ELR (cell line): ENCODE measurements around the gene RASGRP4.
"Not testable (repeated sequence)": the region's sequence is repeated elsewhere in the genome, so short reads cannot be mapped to it uniquely, and the experiment has no call there.

Experiments
- DNase-seq: peaks from one replicate; pipeline ENCODE4 v3.0.0-alpha.2; 2015; ENCODE audit warnings: low read depth

RASGRP4 gene, protein sequence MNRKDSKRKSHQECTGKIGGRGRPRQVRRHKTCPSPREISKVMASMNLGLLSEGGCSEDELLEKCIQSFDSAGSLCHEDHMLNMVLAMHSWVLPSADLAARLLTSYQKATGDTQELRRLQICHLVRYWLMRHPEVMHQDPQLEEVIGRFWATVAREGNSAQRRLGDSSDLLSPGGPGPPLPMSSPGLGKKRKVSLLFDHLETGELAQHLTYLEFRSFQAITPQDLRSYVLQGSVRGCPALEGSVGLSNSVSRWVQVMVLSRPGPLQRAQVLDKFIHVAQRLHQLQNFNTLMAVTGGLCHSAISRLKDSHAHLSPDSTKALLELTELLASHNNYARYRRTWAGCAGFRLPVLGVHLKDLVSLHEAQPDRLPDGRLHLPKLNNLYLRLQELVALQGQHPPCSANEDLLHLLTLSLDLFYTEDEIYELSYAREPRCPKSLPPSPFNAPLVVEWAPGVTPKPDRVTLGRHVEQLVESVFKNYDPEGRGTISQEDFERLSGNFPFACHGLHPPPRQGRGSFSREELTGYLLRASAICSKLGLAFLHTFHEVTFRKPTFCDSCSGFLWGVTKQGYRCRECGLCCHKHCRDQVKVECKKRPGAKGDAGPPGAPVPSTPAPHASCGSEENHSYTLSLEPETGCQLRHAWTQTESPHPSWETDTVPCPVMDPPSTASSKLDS

DNA sequence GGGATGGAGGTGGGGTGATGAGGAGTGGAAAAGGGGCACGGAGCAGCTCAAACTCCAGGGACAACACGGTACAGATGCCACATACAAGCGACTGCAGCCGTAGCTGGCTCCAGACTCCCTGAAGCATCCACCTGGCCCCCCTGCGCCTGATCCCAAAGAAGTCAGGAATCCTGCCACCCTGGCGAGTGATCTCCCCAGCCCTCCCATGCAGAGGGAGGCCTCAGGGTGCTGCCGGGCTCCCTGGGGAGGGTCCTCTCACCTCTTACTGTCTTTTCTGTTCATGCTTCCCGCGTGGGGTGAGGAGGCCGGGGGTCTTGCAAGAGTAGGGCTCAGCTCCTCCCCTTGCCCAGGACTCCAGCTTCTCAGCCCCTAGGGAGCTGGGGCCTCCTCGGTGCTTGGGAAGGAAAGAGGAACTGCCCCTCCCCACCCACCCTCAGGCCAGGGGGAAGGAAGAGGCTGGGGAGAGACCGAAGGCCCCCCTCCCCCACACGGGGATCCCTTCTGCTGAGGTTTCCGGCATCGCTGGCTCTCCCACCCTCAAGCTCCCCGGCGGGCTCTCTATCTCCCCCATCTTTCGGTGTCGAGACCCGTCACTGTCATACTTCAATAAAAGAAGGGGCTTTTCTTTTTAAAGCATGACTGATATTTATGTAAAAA lies at the start of gene RASGRP4:
RASGRP4 (minus strand) TSS at position 410 of the 657 bp plus-strand sequence; CDS start at position 282, 128 bp downstream.
- DNase-seq, result no peak

DNA sequence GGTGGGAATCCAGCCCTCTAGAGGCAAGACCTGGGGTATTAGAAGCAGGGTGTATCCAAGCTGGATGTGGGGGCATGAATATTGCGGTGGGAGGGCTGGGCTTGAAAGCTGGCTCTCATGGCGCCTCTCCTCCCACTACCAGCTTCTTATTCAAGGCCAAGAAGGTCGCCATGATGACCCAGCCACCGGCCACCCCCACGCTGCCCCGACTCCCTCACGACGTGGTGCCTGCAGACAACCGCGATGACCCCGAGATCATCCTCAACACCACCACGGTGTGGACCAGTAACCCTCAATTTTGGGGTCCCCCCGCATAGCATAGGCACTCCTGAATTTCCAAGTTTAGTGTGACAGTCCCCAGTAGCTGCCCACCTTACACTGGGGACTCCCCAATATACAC lies 49.2 kb upstream of the RASGRP4 start:
- no peak for DNase-seq

DNA sequence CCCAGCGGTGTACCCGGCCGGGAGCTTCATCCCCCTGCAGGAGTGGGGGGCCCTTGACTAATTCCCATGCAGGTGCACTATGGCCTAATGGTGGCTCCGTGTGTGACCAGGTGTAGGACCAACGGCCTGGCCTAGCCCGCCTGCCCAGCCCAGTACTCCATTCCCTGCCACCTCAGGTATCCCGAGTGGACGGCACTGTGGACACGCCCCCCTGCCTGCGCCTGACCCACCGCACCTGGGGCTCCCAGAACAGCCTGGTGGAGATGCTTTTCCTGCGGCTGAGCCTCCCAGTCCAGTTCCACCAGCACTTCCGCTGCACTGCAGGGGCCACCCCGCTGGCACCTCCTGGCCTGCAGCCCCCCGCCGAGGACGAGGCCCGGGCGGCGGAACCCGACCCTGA lies 47.2 kb upstream of the RASGRP4 start:
- DNase-seq, result no peak

DNA sequence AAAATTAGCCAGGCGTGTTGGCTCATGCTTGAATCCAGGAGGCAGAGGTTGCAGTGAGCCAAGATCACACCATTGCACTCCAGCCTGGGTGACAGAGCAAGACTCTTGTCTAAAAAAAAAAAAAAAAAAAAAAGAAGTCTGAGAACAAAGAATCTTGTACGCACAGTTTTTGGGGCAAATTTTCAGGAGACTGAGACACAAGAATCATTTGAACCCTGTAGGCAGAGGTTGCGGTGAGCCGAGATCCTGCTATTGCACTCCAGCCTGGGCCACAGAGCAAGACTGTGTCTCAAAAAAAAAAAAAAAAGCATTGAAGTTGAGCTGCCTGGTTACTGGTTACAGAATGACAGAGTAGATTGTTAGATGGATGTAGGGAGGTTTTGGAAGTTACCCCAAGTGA lies 46.7 kb upstream of the RASGRP4 start:
- DNase-seq, result not testable (repeated sequence)

DNA sequence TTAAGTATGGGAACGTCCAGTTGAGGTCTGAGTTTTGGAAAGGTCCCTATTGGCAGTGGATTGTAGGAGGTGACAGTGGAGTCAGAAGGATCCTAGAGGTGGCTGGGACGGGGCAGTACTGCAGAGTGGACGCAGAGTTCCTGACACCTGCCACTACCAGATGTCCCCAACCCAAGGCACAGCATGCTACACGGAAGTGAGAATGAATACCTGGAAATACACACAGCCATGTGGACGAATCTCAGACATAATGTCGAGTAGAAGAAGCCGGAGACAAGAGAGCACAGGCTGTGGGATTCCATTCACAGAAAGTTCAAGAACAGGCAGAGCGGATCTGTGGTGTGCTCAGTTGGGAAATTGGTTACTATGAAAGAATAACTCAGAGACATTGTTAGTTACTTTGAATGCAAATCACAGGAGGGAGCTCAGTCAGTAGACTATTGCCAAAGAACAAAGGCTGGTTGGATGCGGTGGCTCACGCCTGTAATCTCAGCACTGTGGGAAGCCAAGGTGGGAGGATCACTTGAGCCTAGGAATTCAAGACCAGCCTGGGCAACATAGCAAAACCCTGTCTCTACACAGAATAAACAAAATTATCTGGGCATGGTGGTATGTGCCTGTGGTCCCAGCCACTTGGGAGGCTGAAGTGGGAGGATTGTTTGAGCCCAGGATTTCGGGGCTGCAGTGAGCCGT lies 44.9 kb upstream of the RASGRP4 start:
- DNase-seq, result no peak

DNA sequence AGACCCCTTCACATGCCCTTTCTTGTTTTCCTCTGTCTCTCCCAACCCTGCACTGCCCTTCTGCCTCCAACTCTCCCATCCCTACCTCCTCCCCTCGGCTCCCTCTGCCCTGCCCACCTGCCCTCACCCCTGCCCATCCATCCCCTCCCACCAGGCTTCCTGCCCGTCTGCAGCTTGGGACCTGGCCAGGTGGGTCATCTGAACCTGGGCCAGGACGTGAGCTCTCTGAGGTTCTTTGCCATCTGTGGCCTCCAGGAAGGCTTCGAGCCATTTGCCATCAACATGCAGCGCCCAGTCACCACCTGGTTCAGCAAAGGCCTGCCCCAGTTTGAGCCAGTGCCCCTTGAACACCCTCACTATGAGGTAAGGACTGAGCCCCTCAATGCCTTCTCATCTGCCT lies 43.1 kb upstream of the RASGRP4 start:
- no peak for DNase-seq

DNA sequence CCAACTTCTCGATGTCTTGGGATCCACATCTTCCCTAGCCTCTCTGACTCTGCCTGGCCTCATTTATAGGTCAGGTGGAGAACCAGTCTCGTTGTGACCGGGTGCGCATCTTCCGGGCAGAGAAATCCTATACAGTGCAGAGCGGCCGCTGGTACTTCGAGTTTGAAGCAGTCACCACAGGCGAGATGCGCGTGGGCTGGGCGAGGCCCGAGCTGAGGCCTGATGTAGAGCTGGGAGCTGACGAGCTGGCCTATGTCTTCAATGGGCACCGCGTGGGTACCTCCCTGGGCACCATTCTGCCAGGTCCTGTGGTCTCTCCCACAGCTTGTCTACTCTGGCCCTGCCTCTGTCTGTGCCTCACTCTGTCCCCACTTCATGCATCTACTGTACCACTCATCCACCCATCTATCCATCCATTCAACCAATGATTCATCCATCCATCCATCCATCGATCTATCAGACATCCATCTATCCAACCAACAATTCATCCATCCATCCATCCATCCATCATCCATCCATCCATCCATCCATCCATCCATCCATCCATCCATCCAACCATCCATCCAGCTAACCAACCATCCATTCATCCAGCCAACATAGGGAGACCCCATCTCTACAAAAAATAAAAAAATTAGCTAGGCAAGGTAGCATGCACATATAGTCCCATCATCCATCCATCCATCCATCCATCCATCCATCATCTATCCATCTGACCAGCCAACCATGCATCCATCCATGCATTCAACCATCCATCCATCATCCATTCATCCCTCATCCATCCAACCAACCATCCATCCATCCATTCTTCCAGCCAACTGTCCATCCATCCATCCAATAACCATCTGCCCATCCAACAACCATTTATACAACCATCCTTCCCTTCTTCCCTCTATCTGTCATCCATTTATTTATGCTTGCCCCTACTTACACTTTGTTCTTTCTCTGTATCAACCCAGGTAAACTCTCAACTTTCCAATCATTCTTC lies 41.8 kb upstream of the RASGRP4 start:
- DNase-seq, result no peak

DNA sequence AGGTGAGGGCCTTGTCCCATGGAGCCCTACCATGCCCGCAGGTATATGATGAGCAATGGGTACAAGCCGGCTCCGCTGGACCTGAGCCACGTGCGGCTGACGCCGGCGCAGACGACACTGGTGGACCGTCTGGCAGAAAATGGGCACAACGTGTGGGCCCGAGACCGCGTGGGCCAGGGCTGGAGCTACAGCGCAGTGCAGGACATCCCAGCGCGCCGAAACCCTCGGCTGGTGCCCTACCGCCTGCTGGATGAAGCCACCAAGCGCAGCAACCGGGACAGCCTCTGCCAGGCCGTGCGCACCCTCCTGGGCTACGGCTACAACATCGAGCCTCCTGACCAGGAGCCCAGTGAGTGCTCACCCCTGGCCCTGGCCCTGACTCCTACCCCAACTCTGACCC lies 40.0 kb upstream of the RASGRP4 start:
- no peak for DNase-seq

DNA sequence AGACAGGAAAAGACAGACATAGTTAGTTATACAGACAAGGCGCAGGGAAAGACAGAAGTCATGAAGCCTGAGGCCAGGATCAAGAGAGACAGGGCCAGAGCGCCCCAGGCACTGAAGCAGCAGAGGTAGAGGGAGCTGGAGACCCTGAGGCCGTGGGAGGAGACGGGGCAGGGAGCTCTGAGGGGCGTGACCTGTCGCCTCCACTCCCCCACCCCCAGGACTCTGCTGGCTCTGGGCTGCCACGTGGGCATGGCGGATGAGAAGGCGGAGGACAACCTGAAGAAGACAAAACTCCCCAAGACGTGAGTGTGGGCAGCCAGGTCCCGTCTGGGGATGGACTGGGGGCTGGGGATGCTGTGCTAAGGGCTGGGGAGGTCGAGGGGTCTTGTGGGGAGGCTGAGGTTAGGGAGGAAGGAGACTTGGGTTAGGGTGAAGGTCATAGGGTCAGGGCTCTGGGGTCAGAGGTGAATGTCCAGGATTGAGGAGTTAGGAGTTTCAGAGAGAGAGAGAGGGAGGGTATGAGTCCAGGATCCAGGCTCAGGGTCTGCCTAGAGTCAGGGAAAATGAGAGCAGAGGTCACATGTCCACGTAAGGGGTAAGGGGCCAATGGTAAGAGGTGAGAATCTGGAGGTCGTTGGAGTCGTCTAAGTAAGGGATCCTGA lies 38.5 kb upstream of the RASGRP4 start:
- no peak for DNase-seq

DNA sequence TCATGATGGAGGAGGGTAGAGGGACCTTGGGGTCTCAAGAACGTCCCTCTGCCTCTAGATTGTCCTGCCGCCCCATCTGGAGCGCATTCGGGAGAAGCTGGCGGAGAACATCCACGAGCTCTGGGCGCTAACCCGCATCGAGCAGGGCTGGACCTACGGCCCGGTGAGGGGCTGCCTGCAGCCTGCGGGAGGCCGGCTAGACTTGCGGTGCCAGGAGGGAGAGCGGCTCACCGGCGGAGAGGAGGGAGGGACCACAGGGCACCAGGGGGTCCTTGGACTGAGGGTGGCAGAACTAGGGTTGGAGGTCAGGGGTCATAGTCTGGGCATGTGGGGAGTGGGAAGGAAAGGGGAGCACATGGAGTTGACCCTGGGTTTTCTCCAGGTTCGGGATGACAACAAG lies 37.3 kb upstream of the RASGRP4 start:
- no peak for DNase-seq

DNA sequence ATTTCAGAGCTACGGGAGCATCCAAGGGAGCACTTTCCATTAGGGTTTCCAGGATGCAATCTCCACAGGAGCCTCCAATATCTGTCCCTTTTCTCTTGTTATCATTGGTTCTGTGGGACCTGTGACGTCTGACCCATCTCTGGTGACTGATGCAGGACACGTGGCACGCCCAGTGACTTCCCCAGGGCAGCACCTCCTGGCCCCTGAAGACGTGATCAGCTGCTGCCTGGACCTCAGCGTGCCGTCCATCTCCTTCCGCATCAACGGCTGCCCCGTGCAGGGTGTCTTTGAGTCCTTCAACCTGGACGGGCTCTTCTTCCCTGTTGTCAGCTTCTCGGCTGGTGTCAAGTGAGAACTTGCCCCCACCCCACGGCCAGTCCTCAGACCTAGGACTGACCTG lies 33.0 kb upstream of the RASGRP4 start:
- DNase-seq, result no peak

DNA sequence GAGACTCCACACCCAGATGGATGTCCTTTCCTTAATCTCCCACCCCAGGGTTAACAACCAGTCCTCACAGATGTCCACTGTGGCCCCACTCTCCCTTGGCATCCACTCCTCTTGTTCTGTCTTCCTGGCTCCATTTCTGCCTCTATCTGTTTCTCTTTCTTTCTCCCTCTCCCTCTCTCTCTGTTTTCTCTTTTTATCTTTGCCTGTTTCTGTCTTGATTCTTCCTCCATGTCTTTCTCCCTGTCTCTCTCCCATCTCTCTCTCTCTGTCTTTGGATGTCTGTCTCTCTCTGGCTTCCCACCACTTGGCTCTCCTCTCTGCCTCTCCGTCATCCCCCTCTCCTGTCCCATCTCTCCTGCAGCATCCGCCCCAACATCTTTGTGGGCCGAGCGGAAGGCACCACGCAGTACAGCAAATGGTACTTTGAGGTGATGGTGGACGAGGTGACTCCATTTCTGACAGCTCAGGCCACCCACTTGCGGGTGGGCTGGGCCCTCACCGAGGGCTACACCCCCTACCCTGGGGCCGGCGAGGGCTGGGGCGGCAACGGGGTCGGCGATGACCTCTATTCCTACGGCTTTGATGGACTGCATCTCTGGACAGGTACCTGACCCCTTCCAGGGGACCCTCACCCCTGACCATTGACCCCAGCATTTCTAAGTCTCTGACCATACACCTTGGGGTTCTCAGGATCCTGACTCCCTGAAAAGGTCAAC lies 31.8 kb upstream of the RASGRP4 start:
- DNase-seq, result no peak

DNA sequence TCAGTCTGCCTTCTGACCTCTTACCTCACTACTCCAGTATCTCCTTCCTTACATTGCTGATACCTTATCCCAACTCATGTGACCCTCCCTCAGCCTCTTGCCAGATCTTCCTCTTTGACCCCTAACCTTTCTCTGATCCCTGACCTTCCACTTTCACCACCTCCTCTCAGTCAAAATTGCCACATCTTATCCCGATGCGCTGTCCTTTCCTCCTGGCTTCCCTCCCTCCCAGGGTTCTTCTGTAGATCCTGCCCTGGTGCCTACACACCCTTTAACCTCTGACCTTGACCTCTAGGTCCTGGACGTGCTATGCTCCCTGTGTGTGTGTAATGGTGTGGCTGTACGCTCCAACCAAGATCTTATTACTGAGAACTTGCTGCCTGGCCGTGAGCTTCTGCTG lies 31.2 kb upstream of the RASGRP4 start:
- no peak for DNase-seq

DNA sequence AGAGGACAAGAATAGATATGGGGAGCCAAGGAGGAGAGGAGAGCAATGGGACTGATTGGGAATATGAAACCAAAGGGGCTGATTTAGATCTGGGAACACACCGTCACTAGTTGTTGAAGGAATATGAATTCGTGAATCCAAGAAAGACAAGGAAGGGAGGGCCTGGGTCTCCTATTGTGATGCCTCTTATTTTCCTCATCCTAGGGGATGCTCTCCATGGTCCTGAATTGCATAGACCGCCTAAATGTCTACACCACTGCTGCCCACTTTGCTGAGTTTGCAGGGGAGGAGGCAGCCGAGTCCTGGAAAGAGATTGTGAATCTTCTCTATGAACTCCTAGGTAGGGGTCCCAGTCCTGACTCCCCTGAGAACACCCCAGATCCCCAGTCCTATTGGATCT lies 29.0 kb upstream of the RASGRP4 start:
- DNase-seq, result peak; percentile 24

DNA sequence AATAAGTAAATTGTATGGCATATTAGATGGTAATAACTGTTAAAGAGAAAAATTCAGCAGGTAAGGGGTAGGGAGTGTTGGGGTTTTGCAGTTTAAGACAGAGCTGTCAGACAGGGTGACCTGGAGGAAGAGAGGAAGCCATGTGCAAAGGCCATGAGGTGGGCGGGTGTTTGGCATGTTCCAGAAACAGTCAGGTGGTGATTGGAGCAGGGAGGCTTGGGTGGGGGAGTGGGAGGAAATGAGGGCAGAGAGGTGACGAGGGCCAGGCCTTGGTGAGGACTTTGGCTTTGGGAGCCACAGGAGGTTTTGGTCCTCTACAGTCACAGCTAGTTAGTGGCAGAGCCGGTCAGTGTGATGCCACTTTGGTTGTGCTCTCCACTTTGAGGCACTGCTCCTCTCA lies 27.6 kb upstream of the RASGRP4 start:
- DNase-seq, result no peak

DNA sequence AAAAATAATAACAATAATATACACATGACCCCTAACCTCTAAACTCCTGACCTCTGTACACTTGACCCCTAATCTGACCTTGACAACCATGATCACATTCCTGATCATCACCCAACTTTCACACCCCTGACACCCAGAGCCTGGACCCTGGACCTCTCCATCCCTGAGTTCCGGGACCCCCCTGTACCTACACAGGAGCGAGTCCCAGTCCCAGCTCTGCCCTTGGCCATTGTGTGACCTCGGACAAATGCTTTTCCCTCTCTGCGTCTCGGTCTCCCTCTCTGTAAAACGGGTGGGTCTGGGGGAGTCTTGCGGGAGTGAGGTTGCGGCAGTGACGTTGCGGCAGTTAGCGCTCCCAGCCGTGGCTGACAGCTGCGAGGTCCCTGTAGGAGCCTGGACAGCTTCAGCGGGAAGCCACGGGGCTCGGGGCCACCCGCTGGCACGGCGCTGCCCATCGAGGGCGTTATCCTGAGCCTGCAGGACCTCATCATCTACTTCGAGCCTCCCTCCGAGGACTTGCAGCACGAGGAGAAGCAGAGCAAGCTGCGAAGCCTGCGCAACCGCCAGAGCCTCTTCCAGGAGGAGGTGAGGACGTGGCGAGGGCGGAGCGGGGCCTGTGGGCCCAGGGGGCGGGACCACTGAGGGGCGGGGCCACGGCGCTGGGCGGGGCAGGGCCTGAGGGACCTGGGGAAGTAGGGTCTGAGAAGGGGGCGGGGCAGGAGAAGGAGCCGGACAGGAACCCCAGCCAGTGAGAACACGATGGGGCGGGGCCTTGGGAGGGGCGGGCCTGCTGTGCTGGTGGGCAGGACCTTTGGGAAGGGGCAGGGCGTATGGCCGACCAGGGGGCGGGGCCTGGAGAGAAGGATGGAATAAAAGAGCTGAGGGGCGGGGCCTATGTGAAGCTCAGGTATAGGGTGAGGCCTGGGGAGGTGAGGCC lies 26.7 kb upstream of the RASGRP4 start:
- DNase-seq, result peak; percentile 24

DNA sequence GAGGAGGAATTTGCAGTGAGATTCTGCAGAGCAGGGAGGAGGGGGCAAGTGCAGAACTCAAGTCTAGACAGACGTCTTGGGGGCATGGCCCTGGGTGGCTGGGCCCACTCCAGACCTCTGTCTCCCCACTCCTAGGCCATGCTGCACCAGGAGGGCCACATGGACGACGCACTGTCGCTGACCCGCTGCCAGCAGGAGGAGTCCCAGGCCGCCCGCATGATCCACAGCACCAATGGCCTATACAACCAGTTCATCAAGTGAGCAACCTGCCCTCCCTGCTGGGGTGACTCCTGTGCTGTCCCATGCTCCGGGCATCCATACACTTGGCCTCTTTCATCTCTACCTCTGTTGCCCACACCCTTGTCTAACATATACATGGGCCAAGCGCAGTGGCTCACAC lies 25.6 kb upstream of the RASGRP4 start:
- no peak for DNase-seq

DNA sequence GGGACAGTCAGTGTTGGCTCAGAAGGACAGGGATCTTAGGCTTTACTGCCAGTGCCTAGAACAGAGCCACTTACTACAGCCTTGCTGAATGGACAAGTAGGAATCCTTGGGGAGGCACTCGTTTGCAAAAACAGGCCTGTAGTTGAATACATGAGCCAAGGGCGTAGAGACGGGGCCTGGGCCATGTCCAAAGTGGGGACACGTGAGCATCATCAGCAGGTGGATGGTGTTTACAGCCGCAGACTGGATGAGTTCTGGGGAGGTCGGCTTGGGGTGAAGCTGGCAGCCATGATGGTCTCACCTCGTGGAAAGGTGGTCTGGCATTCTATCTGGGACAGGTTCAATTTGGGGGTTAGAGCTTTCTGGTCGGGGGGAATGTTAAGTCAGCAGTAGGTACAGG lies 25.0 kb upstream of the RASGRP4 start:
- DNase-seq, result no peak

DNA sequence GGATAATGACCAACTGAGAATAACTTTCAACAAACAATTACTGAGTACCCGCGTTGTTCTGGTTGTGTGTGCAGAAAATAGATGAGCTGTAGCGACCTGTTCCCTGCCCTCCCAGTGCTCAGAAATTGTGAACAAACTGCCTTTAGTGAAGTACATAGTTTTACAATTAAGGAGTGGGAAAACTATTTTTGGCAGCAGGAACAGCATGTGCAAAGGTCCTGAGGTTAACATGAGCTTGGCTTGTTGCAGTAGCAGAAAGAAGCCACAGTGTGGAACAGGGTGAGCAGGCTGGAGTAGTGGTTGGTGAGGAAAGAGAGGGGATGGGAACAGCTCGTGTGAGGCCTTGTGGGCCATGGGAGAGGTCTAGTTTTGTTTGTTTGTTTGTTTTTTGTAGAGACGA lies 23.5 kb upstream of the RASGRP4 start:
- no peak for DNase-seq
